HG03139 (cell line): Measurements from ENCODE around the gene PITPNM3.

Source experiments
- ATAC-seq: cut with Tn5 transposase; IDR thresholded peaks from one replicate; pipeline ENCODE4 v1.9.1; 2021; ENCODE audit not compliant: unreplicated experiment

The PITPNM3 gene

DNA sequence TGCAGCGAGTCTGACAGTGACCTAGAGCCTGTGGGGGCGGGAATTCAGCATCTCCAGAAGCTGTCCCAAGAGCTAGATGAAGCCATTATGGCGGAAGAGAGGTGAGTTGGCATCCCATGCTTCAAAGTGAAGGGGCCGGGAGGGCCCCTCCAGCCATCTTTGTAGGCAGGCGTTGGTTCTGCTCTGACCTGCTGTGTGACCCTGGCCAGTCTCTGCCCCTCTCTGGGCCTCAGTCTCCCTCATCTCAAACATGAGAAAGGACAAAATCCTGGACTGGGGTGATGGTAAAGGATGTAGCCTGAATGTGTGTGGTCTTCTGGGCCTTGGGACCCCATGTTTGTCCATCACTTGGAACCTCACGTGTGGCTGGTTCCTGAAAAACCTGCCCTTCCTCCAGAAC is 107.0 kb downstream of the PITPNM3 start:
- ATAC-seq = no peak

DNA sequence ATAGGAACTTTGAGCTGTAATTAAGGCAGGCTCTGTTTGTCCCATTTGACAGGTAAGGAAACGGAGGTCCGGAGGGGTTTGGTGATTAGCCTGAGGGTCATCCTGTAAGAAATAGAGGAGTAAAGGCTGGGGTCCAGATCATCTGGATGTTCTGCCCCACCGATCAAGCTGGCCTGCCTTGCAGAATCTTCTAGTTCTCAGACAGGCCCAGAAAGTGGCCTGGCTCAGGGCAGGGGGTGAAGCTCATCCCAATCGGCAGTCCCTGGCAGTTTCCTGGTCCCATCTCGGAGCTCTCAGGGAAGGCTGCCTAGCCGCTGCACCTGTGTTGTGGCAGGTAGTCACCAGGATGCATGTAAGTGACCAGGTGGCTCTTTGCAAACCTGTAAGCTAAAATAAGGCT is 107.9 kb downstream of the PITPNM3 start:
- ATAC-seq = no peak

DNA sequence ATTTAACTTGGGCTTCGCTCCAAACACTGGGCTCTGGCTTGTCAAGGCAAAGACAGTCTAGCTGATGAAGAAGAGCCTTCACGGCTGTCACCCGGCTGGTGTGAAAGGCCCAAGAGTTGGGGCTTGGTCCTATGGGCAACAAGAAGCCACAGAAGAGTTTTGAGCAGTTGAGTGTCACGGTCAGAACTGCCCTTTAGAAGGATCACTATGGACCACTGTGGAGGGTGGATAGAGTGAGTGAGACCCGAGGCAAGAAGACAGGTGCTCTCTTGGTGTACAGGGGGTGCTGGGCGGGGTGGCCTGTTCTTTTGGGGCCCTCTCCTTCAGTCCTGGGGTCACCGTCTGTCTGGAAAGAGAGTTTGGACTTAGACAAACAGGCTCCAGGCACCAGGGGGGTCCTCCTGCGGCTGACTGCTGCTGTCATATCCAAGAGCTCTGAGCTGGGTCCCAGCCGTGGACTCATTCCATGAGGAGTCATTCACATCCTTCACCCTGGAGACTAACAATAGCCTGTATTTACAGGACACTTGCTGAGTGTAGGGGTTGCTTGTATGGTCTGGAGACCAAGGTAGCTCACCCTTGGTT is 109.7 kb downstream of the PITPNM3 start:
- no peak for ATAC-seq

DNA sequence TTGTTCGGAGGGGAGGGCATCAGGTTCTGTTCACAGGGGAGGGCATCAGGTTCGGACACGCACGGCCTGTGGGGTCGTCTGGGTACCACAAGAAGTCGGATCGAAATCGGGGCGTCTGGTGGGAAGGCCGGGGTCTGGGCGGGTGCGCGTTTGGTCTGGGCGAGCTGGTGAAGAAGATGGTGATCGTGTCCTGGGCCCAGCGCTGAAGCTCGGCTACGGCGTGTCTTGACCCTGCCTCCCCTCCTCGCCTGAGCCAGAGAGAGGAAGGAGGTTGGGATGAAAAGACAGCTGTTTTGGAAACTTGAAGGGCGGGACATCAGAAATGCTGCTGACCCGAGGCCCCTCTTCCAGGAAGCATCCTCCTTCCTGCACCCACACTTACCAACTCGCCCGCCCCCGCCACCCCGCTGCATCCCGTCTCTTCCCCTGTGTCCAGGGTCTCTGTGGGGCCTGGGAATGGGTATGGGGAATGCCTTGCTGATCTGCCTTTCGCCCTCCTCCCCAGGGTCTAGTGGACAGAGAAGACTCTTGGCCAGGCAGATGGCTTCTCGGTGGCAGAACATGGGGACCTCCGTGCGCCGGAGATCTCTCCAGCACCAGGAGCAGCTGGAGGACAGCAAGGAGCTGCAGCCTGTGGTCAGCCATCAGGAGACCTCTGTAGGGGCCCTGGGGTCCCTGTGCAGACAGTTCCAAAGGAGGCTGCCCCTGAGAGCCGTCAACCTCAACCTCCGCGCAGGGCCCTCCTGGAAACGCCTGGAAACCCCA is 111.6 kb downstream of the PITPNM3 start:
- ATAC-seq = no peak

DNA sequence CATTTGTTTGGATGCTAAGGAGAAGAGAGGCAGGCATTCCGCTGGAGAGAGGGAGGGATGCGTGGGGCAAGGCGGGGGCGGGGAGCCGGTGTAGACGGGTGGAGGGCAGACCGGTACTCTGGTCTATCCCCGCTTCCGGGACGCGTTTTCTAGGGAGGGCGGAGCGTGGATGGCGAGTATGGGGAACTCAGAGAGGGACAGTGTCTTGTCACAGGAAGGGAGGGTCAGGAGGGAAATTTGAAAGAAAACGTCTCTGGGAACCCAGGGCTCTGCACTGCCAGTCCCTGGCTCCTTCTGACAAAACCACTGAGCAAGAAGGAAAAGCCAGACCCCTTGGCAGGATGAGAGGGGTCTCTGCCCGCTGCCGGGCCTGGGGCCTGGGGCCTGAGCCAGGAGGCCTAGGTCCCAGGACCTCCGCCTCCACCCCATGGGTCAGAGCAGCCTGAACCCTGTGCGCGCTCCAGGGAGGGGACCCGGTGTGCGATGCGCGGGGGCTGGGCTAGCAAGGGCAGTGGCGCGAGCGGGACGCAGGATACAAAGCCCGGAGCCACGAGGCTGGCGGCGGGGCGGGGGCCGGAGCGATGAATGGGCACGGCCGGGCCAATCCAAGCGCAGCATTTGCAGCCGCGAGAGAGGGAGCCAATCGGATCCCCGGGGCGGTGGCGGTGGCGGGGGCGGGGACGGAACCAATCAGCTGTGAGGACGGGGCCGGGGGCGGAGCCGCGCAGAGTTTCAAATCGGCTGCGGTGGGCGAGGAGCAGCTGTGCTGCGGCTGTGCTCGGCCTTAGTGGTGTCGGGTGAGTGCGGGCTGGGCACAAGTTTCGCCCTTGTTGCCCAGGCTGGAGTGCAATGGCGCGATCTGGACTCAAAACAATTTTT is 112.4 kb downstream of the PITPNM3 start, which contains the start of gene PIMREG:
Gene PIMREG (plus strand): TSS at position 764 of the 879 bp plus-strand sequence. CDS start 656 bp downstream, outside the sequence.
- peak; percentile 86 for ATAC-seq

DNA sequence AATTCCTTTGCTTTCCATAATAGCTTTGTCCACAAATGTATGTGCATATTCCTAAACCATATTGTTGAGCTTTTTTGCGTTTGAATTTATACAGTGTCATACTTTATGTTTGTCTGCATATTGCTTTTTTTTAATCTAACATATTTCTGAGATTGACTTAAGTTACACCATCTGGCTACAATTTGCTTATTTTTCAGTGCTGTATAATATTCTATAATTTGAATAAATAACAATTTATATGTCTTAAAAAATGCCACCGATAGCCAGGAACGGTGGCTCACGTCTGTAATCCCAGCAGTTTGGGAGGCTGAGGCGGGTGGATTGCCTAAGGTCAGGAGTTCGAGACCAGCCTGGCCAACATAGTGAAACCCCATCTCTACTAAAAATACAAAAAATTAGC is 113.6 kb downstream of the PITPNM3 start:
- no peak for ATAC-seq

DNA sequence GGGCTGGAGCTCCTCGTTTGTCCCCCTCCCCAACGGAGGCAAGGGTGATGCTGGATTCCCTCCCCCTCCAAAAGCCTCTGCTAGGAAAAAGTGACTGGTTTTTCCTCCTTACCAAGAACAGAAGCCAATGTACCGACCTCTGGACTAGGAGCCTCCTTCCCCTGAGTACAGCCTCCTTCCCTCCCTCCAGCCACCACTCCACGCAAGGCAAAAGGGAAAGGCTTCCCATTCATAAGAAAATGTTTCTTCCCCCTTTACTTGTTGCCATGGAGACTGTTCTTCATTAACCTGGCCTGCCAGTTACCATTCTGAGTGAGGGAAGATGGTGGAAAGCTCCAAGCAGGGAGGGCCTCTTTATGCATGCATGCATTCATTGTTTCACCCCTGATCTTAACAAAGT is 116.4 kb downstream of the PITPNM3 start:
- no peak for ATAC-seq

DNA sequence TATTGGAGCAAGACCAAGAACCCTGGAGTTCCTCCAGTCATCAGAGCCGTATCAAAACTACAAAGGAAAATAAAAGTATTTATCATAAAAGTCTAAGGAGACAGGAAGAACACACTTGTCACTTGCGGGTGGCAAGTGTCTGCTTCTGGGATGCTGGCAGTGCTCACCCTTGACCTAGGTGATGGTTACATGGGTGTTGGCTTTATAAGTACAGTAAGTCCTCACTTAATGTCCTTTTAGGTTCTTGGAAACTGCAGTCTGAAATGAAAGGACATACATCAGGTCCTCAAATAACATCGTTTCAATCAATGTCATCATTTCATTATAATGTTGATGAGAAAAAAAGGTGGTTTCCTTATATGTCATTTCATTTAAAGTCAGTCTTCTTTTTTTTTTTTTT is 118.4 kb downstream of the PITPNM3 start:
- no peak for ATAC-seq

DNA sequence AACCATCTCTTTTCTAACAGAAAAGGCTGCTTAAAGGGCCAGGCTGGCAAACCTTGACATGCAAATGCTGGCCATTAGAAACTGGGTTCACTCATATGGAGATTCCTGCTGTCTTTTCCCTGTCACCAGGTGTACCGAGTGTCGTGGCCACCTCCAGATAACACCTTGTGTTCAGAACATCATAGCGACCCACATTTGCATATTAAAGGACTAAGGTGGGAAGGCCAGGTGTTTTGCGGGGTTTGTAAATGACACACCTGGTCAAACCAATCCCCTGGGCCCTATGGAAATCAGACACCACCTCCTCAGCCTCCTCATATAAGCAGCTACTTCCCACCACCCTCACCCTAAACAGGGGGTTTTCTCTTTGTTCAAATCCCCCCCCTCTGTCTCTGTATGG is 118.9 kb downstream of the PITPNM3 start:
- no peak for ATAC-seq

DNA sequence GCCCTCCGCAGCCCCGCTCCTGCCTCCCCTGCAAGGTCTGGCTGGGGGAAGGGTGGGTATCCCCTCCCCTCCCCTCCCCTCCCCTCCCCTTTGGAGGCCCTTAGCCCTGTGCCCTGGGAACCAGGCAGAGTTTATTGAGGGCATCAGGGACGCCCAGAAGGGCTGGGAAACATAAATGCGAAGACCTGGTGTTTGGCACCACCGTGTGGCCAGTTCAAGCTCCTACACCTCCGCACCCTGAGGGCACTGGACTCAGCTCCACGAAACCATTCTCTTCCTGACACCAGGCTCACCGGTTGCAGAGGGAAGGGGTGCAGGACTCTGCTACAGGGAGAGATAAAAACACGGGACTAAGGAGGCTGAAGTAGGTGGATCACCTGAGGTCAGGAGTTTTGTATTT is 120.4 kb downstream of the PITPNM3 start:
- no peak for ATAC-seq

DNA sequence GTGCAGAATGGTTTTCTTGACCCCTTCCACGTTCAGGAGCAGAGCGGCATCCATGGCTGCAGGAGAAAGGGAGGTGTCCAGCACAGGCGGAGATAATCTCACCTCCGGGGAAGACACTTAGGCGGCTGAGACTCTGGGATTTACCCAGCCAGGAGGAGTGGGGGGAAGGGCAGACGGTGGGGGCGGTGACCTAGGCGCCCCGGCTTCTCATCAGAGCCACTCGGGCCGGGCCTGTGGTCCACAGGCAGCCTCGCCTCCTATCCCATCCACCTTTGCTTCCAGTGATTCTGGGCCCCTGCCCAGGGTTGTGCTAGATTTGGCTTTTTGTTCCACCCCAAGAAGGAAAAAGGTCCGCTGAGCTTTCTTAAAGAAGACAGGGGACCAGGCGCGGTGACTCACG is 121.3 kb downstream of the PITPNM3 start, which contains the start of gene AIPL1:
Gene AIPL1 (minus strand): TSS at position 71 of the 400 bp plus-strand sequence. CDS start 17 bp downstream, at position 54.
- no peak for ATAC-seq

DNA sequence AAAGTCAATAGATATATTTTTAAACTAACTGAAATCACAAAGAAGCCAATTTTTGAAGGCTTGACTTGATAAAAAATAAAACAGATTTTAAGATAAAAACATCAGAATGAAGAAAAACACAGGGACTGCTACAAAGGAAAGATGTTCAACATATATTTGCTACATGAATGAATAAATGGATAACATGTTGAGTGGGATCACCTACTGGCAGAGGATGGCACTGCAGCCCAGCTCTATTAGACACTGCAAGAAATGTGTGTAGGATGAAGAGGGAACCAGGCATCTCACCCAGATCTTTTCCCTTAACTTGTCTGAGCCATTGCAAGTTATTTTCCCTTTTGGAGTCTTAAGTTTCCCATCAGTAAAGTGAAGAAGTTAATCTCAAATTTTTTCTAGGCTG is 125.6 kb downstream of the PITPNM3 start:
- no peak for ATAC-seq

DNA sequence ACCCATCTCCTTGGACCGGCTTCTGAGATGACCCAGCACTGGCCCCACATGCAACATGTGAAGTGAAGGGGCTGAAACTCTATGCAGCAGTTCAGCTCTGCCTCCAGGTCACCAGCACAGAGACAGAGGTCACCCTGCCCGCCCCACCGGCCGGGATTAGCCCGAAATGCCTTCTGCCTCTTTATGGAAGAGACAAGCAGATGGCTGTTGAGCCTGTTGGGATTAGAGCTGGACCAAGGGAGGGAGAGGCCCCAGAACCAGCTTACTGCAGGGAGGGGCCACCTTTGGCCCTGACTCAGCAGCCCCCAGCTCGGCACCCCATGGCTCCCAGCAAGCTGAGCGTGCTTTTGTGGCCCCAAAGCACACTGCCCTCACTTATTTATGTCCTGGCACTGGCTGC is 127.1 kb downstream of the PITPNM3 start:
- no peak for ATAC-seq

DNA sequence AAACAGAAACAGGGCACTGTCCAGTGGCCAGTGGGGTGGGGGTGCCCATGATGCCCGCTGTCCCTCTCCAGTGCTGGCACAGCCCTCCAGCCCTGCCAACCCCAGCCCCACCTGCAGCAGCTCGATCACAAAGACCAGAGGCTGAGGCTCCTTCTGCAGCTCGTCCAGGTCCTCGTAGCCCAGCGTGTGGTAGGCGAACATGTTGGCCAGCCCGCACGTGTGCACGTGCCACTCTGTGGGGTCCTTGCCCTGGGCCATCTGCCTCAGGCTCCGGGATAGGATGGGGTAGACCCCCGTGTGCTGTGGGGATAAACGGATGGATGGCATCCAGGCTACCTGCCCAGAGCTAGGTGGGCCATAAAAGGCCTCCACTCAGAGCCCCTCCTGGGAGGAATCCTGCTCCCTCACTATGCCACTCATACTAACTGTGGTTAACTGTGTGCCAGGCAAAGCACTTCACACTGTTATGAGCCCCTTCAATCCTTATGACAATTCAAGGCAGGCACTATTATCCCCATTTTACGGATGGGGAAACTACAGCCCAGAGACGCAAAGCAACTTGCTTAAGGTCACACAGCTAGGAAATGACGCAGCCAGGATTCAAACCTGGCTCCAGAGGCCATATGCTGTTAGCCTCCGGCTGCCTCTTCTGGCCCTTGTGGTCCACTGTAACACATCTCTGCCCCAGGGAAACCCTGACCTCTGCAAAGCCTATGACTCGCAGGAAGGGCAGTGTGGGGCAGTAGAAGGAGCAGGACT is 128.0 kb downstream of the PITPNM3 start:
- ATAC-seq = no peak

DNA sequence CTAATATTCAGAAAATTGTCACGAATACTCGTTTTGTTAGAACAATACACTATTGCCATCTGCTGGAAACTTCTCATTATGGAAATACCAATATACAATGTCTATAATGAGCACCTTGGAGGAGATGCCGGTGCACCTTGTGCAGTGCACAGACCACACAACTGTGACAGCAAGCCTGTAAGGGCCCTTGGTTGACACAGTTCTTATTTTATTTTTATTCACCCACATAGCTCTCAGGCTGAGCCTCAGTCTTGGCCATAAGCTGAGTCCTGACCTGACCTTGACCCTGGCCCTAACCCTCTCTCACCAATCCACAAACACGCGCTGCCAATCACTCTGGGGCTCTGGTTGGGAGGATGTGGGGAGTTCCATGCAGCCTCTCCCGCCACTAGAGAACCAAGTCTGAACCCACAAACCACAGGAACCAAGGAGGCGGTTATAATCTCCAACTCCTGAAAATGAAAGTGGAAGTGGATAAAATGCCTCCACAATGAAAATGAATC is 129.0 kb downstream of the PITPNM3 start:
- no peak for ATAC-seq

DNA sequence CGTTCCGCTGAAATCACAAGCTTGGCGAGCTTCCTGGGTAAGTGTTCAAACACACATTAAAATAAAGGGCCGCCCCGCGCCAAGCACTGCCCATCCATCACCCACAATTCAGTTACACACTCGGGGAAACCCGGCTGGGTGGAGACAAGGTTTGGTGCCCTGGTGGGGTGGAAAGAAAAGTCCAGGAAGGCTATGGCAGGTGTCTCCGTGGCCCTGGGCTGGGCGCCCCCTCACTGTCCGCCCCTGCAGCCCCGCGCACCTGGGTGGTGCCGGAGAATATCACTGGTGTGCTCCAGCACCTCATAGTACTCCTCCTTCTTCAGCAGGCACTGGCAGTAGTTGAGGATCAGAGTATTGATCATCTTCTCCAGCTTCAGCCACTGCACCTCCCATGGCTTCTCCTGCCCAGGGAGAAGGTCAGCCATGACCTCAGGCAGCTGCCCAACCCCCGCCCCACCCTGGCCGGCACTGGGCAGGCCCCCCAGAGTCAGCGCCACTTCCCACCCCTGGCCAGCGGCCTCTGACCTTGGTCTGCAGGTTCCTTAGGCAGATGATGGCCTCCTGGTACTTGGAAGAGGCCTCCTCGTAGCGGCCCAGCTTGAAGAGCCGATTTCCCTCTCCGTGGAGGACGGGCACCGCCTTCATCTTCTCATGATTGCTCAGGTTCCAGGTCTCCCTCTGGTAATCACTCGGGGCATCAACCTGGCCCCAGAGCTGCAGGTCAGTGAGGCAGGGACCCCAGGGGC is 129.8 kb downstream of the PITPNM3 start:
- no peak for ATAC-seq

DNA sequence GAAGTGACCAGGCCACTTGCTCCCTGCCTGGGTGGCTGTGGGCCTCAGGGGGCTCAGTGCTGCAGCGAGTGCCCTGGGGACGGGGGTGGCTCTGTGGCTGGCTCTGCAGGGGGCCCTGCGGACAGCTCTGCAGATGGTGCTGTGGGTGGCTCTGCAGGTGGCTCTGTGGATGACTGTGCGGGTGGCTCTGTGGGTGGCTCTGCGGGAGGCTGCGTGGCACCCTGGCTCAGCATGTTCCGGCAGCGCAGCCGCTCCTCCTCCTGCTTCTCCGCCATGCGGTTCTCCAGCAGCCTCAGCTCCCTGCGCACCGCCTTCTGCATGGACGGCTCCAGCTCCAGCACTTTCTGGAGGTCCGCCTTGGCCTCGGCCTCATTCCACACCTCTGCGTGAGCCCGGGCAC is 130.9 kb downstream of the PITPNM3 start:
- ATAC-seq = no peak

DNA sequence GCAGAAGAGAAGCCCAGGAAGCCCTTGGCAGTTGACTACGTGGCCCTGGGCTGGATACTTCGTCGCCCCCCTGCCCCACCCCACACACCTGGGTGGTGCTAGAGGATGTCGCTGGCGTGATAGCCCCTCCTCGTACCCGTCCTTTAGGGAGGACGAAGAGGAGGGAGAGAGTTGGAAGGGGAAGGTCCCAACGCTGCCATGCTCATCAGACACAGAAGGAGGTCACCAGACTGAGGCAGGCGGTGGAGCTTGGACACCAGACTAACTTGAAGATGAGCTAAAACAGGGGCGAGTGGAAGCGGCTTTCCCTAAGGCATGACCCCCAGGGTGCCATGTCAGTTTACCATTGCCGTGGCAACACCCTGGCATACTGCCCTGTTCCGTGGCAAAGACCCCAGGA is 132.4 kb downstream of the PITPNM3 start:
- no peak for ATAC-seq

DNA sequence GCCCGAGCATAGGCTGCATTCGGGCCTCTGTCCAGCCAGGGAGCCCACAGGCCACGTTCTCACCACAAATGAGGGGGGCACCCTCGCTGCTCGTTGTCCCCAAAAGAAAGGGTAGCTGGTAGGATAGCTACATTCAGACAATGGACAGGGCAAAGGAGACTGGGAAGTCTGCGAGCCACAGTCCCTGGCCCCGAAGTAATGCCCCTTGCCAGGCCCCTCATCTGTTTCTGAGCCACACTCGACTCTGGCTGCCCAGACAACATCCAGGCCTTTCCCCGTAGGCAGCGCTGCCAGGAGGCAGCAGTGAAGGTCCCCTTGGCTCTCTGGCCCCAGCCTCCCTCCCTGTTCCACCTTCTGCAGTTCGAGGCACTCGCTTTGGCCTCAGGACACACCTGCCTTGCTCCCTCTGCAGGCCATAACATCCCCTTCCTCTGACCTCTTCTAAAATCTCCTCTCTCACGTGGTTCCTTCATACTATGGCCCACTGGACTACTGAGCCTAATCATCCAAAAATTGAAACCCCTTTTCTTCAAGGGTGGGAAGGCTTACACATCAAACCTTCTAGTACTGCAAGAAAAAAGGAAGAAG is 133.6 kb downstream of the PITPNM3 start:
- no peak for ATAC-seq
